ENCODE measurements around the gene MAPKAPK3. TPM values are rescaled to one million over a fixed set of nuclear protein-coding genes. Genes with fewer than 3 reads are reported as not detected.

Gene MAPKAPK3
- 70.8 TPM for total RNA-seq

DNA sequence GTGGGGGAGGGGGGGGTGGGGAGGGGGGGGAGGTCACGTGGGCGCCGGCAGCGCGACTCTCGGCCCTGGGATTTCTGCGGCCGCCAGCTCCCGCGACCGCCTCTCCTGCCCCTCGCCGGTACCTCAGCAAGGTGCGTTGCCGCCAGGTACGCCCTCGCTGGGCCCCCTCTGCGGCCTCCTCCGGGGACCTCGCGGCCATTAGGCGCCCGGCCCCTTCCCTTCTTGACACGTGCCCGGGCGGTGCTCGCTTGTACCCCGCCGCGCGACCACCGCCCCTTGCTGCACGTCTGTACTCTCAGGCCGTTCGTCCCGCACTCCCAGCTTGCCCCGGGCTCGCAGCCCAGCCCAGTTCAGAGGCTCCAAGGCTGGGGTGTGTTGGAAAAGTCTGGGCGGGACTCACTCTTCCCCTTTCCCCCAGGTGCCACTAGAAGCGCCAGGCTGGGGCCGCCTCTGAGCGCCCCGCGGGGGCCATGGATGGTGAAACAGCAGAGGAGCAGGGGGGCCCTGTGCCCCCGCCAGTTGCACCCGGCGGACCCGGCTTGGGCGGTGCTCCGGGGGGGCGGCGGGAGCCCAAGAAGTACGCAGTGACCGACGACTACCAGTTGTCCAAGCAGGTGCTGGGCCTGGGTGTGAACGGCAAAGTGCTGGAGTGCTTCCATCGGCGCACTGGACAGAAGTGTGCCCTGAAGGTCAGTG, at the start of gene MAPKAPK3:
Gene MAPKAPK3, plus strand, starts transcription at position 56 of the 696 bp plus-strand sequence. Its CDS starts 415 bp downstream, at position 471.
- Histone ChIP-seq H3K4me1 (ENCODE audit: insufficient read depth, low read length) (peaks cover 77% of the 10 kb centered on the region), H3K9me3 (ENCODE audit: low read depth, low read length) (no peaks in the 10 kb centered on the region), H3K27me3 (ENCODE audit: insufficient read depth, low read length) (no peaks in the 10 kb centered on the region), H3K4me3 (ENCODE audit: low read length) (peak within 1 kb of the TSS; percentile 84)

GRCh38 chr3:50567386-50568167, 49.4 kb upstream of the MAPKAPK3 start, which contains the start of gene C3orf18:
TSS of gene C3orf18 (minus strand) at chr3:50567747. CDS start at chr3:50565699, 2,048 bp downstream.
- Histone ChIP-seq H3K27me3 (ENCODE audit: insufficient read depth, low read length) (no peaks in the 10 kb centered on the region), H3K4me3 (ENCODE audit: low read length) (peak within 1 kb of the TSS; percentile 80), H3K4me1 (ENCODE audit: insufficient read depth, low read length) (peaks cover 55% of the 10 kb centered on the region), H3K9me3 (ENCODE audit: low read depth, low read length) (no peaks in the 10 kb centered on the region)

GRCh38 chr3:50568947-50569749, 47.8 kb upstream of the MAPKAPK3 start, which contains the start of gene HEMK1:
TSS of gene HEMK1 (plus strand) at chr3:50569522. CDS start at chr3:50571105, 1,583 bp downstream.
- Histone ChIP-seq H3K27me3 (ENCODE audit: insufficient read depth, low read length) (no peaks in the 10 kb centered on the region), H3K4me1 (ENCODE audit: insufficient read depth, low read length) (peaks cover 70% of the 10 kb centered on the region), H3K4me3 (ENCODE audit: low read length) (peak within 1 kb of the TSS; percentile 80)

GRCh38 chr3:50570508-50571279, 46.3 kb upstream of the MAPKAPK3 start:
- H3K27me3 ChIP-seq (ENCODE audit: insufficient read depth, low read length), result no peaks in the 10 kb centered on the region
- H3K9me3 ChIP-seq (ENCODE audit: low read depth, low read length), result no peaks in the 10 kb centered on the region
- H3K4me1 ChIP-seq (ENCODE audit: insufficient read depth, low read length), result peaks cover 86% of the 10 kb centered on the region
- no peak overlapping the region for H3K4me3 ChIP-seq (ENCODE audit: low read length)

More at GRCh38 chr3:50568947-50569749, 47.8 kb upstream of the MAPKAPK3 start, which contains the start of gene HEMK1:
- H3K9me3 ChIP-seq (ENCODE audit: low read depth, low read length), result no peaks in the 10 kb centered on the region

- Histone ChIP-seq H3K9me3 (ENCODE audit: low read depth, low read length) (no peaks in the 10 kb centered on the region), H3K27me3 (ENCODE audit: insufficient read depth, low read length) (no peaks in the 10 kb centered on the region), H3K4me3 (ENCODE audit: low read length) (no peak overlapping the region), H3K4me1 (ENCODE audit: insufficient read depth, low read length) (peaks cover 91% of the 10 kb centered on the region)
Measured at GRCh38 chr3:50571486-50571885, 45.5 kb upstream of the MAPKAPK3 start.

GRCh38 chr3:50572158-50572557, 44.8 kb upstream of the MAPKAPK3 start:
- Histone ChIP-seq H3K27me3 (ENCODE audit: insufficient read depth, low read length) (no peaks in the 10 kb centered on the region), H3K4me3 (ENCODE audit: low read length) (no peak overlapping the region), H3K9me3 (ENCODE audit: low read depth, low read length) (no peaks in the 10 kb centered on the region), H3K4me1 (ENCODE audit: insufficient read depth, low read length) (peaks cover 85% of the 10 kb centered on the region)

- H3K9me3 ChIP-seq (ENCODE audit: low read depth, low read length), result no peaks in the 10 kb centered on the region
- no peak overlapping the region for H3K4me3 ChIP-seq (ENCODE audit: low read length)
- no peaks in the 10 kb centered on the region for H3K27me3 ChIP-seq (ENCODE audit: insufficient read depth, low read length)
- peaks cover 77% of the 10 kb centered on the region for H3K4me1 ChIP-seq (ENCODE audit: insufficient read depth, low read length)
Measured at GRCh38 chr3:50572801-50573371, 44.1 kb upstream of the MAPKAPK3 start.

DNA sequence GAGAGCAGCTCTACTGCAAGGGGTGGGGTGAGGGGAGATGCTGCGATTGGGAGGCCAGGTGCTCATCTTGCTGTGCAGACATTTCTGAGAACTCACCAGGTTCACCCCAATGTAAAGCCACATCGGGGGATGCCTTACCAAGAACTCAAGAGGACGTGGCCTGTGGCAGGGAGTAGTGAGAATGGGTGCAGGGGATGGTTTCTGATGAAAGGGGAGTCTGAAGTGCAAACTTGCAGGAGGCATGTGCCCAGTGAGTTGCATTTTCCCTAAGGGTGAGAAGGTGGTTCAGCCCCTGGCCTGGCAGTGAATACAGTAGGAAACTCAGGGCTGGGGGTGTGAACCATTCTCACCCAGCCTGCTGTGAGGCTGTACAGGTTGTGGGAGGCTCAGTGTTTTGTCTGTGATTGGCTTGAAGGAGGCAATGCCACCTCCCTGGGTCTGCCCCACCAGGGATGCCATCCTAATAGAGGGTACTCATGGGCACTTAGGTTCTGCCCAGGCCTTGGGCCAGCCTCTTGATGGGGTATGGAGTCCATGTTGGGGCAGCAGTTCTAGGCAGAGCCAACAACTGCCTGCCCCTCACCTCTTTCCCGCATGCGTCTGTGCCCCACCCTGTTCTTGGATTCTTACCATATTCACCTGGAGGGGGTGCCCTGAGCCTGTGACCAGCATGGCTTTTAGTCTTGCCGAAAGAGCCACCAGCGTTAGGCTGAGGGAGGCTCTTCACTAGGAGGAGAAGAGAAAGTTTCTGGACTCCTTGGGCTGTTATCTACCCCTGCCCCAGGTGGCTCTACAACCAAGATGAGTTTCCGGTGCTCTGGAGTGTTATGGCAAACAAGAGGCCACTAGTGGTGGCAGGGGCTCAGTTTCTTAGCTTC, 43.1 kb upstream of the MAPKAPK3 start:
- Histone ChIP-seq H3K4me3 (ENCODE audit: low read length) (no peak overlapping the region), H3K4me1 (ENCODE audit: insufficient read depth, low read length) (peaks cover 68% of the 10 kb centered on the region), H3K27me3 (ENCODE audit: insufficient read depth, low read length) (no peaks in the 10 kb centered on the region), H3K9me3 (ENCODE audit: low read depth, low read length) (no peaks in the 10 kb centered on the region)

DNA sequence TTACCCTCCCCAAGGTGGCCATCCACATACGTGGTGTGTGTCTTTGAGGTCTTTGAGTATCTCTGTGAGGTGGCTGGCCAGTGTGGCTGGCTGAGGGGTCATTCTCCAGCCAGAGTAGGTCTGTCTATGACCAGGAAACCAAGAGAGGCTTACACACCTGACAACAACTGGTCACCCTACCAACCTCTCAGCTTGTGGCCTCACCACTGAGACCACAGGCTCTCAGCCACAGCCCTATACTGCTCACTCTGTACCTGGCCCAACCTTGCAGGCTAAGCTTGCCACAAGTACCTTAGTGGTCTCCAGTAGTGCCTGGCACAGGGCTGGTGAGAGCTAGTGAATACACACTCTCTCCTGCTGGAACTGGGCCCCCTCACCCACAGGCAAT, 42.5 kb upstream of the MAPKAPK3 start:
- H3K4me1 ChIP-seq (ENCODE audit: insufficient read depth, low read length), result peaks cover 67% of the 10 kb centered on the region
- no peaks in the 10 kb centered on the region for H3K27me3 ChIP-seq (ENCODE audit: insufficient read depth, low read length)
- no peak overlapping the region for H3K4me3 ChIP-seq (ENCODE audit: low read length)
- H3K9me3 ChIP-seq (ENCODE audit: low read depth, low read length), result no peaks in the 10 kb centered on the region

GRCh38 chr3:50575372-50575771, 41.6 kb upstream of the MAPKAPK3 start:
- Histone ChIP-seq H3K9me3 (ENCODE audit: low read depth, low read length) (no peaks in the 10 kb centered on the region), H3K4me1 (ENCODE audit: insufficient read depth, low read length) (peaks cover 58% of the 10 kb centered on the region), H3K4me3 (ENCODE audit: low read length) (no peak overlapping the region)

DNA sequence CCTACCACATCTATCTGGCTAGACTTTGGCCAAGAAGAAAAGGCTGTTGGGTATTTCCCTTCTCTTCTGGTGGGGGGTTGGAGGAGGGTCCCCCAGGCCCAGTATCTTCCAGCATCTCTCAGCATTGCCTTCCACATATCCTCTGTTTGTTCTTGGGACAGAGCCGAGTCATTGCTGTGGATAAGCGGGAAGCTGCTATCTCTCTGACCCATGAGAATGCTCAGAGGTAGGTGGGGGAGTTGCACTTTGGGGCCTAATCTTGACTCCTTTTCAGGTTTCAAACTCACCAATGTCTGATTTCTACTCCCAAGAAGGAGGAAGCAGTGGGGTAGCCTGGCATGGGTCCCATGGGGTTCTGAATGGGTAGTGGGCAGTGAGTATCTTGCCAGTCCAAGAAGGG, 39.6 kb upstream of the MAPKAPK3 start:
- Histone ChIP-seq H3K27me3 (ENCODE audit: insufficient read depth, low read length) (no peaks in the 10 kb centered on the region), H3K4me1 (ENCODE audit: insufficient read depth, low read length) (peaks cover 40% of the 10 kb centered on the region), H3K4me3 (ENCODE audit: low read length) (no peak overlapping the region), H3K9me3 (ENCODE audit: low read depth, low read length) (no peaks in the 10 kb centered on the region)

More at GRCh38 chr3:50575372-50575771, 41.6 kb upstream of the MAPKAPK3 start:
- H3K27me3 ChIP-seq (ENCODE audit: insufficient read depth, low read length), result no peaks in the 10 kb centered on the region

- H3K4me3 ChIP-seq (ENCODE audit: low read length), result no peak overlapping the region
- no peaks in the 10 kb centered on the region for H3K27me3 ChIP-seq (ENCODE audit: insufficient read depth, low read length)
- H3K9me3 ChIP-seq (ENCODE audit: low read depth, low read length), result no peaks in the 10 kb centered on the region
- peaks cover 15% of the 10 kb centered on the region for H3K4me1 ChIP-seq (ENCODE audit: insufficient read depth, low read length)
Measured at GRCh38 chr3:50580683-50581458, 36.1 kb upstream of the MAPKAPK3 start.

GRCh38 chr3:50581459-50581842, 35.5 kb upstream of the MAPKAPK3 start:
- no peak overlapping the region for H3K4me3 ChIP-seq (ENCODE audit: low read length)
- H3K9me3 ChIP-seq (ENCODE audit: low read depth, low read length), result no peaks in the 10 kb centered on the region
- peaks cover 10% of the 10 kb centered on the region for H3K4me1 ChIP-seq (ENCODE audit: insufficient read depth, low read length)
- H3K27me3 ChIP-seq (ENCODE audit: insufficient read depth, low read length), result no peaks in the 10 kb centered on the region
